SH-SY5Y (cell line): ENCODE results near the gene RNF6.

Experiments
- GATA2 ChIP-seq: IDR thresholded peaks from 2 replicates; pipeline ENCODE4 v1.6.1; 2011; ENCODE audit warnings: mild to moderate bottlenecking, low read depth, low read length
- GATA3 ChIP-seq: IDR thresholded peaks from 2 replicates; pipeline ENCODE4 v1.6.1; 2011; ENCODE audit warnings: low read depth, mild to moderate bottlenecking, low read length, moderate library complexity

DNA sequence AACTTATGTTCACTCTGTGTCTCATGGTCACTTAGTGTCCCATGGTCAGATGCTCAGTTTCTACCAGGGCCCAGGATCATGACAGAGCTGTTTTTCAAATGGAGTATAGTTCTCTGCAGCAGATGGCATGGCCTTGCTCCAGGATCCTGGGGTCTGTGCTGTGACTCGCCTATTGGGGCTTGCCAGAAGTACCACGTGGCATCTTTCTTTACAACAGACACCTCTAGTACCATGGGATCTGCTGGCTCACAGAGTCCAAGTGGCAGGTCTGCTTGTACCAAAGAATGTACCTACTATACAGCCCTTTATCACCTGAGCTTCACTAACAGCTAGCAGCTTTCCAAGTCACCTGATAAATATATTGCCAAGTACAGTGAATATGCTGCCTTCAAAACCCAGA, 6.0 kb upstream of the RNF6 start:
- TF ChIP-seq GATA3 (no peak), GATA2 (no peak)
